ENCODE measurements around the gene GLMP. TPM values are rescaled to one million over a fixed set of nuclear protein-coding genes. Genes with fewer than 3 reads are reported as not detected.

Gene GLMP
- polyA plus RNA-seq, 3 donors: 48.9 to 55.1 (median 54.5) TPM

- no peak for DNase-seq (ENCODE audit: low read depth in 3 of 3, low spot score in 2 of 3)
Observed at GRCh38 chr1:156253634-156254033, 41.8 kb downstream of the GLMP start.

- no peak for DNase-seq (ENCODE audit: low read depth in 3 of 3, low spot score in 2 of 3)
Observed at GRCh38 chr1:156251527-156251926, 44.0 kb downstream of the GLMP start.

DNA sequence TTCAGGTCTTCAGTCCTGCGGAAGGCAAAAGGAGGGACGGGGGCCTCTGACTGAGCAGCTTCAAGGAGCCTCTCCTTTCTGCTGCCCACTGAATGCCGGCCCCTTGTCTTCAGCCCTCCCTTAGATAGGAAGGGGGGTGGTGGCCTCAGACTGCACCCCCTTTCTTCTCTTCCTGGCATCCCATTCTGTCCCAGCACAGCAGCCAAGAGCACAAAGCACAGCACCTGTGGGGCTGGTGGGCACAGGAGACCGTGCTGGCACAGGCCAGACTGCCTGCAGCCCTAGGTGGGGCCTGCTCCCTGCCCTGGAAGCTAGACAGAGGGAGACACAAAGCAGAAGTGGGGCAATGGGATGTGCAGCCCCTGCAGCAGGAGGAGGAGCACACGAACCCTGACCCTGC lies 45.9 kb downstream of the GLMP start:
- DNase-seq (ENCODE audit: low read depth in 3 of 3, low spot score in 2 of 3): no peak

DNA sequence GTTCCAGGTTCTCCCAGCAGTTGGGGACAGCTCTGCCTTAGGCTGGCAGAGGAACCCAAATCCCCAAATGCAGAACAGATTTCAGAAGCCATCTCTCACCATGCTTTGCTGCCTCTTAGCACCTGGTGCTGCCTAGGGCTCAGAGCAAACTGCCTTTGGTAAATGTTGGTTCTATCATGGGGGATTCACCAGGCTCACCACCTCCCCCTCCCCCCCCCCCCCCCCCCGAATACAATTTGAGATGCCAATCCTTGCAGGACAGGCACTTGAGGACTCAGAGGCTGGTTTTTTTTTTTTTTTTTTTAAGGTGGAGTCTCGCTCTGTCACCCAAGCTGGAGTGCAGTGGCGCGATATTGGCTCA lies 47.2 kb downstream of the GLMP start:
- no peak for DNase-seq (ENCODE audit: low read depth in 3 of 3, low spot score in 2 of 3)

DNA sequence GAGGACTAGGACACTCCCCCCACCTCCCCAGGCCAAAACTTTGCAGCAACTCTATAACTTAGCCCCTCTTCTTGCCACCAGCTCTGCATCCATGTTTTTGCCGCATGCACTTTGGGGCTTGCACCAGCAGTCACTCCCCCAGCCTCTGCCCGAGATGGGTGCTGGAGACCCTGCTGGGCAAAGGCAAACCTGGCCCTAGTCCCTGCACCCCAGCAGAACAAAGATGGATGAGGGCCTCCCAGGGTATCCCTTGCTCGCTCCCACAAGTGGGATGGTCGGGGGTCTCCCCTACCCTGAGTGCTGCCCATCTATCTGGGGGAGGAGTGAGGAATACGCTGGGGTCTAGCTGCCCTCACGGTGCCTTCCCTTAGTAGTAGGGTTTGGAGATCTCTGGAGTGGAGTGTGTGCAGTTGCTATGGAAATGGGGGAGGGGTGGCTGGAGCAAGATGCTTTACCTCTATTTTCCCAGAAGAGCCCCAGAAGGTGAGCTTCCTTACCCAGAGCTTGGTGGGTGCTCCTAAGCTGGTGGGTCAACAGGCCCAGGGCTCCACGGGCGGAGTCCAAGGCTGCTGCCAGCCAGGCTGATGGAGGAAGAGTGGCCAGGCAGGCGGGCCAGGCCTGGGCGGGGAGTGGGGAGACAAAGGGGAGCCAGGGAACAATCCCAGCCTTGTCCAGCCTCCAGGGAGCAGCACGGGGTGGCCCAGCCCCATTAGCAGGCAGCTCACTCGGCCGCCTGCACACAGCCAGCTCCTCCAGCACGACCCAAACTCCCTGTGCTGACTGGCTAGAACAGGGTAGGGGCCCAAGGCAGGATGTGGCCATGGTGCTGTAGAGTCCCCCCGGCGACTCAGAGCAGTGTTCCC lies 47.8 kb downstream of the GLMP start, which contains the start of gene PAQR6:
Gene PAQR6 (minus strand): TSS at position 597 of the 863 bp plus-strand sequence. CDS start 1,325 bp downstream, outside the sequence.
- DNase-seq (ENCODE audit: low read depth in 3 of 3, low spot score in 2 of 3): no peak

DNA sequence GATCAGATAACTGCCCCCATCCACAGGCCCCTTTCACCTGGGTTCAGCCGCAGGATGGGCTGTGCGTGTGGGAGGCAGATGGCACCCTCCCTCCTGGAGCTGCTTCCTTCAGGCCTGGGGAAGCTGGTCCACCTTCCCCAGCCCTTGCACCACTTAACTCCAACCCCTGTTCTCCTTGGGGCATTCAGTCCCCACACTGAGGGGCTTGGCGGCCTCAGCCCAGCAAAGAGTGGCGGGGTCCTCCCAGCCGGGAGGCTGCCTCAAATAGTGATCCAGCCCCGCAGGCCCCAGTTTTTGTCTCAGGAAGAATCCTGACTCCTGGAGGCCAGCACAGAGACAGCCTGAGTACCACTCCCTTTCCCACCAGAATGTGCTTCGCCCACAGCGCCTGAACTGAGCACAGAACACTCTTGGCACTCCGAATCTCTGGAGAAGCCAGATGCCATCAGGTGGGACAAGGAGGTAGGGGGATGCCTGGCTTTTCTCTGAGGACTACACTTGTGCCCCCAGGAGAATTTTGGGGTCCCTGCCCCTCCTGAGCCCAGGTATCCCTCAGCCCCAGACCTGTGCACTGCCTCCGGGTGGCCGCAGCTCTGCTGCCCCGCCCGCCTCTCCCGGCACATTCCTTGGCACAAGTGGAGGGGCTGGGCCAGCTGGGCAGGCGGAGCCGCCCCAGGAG lies 48.6 kb downstream of the GLMP start:
- no peak for DNase-seq (ENCODE audit: low read depth in 3 of 3, low spot score in 2 of 3)

- no peak for DNase-seq (ENCODE audit: low read depth in 3 of 3, low spot score in 2 of 3)
Observed at GRCh38 chr1:156246241-156246780, 49.2 kb downstream of the GLMP start.

GRCh38 chr1:156245451-156246232 lies 49.8 kb downstream of the GLMP start:
- no peak for DNase-seq (ENCODE audit: low read depth in 3 of 3, low spot score in 2 of 3)

DNA sequence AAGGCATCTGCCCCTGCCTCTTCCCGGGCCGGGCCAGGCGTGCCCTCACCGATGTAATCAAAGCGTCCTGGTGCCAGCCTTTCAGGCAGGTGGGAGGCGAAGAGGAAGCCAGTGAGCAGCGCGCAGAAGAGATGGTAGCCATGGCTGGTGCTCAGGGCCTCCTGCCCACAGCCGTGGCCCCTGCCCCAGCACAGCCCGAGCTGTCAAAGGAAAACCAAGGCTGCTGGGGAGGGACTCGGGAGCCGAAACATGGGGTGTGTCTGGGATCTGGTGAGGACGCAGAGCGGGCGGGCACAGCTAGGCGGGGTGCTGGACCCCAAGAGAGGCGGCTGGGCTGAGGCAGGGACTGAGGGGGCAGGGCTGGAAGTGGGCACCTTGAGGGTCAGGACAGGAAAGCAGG lies 50.8 kb downstream of the GLMP start:
- no peak for DNase-seq (ENCODE audit: low read depth in 3 of 3, low spot score in 2 of 3)

DNA sequence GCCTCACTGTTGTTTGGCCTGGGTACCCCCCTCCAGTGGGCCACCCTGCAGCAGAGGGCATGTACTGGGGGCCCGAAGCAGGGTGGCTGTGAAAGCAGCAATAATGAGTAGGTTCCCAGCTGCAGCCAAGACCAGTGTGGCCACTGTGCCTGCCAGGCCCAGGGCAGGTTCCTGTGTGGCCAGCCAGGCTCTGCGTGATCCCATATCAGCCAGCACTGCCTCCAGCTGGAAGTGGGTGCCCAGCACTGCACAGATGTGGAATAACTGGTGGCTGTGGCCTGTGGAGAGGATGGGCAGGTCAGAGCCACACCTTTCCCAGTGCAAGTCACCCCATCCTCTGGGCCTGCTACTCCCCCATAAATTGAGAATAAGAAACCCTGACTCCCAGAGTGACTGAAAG lies 51.4 kb downstream of the GLMP start:
- DNase-seq (ENCODE audit: low read depth in 3 of 3, low spot score in 2 of 3): no peak

GRCh38 chr1:156242738-156243137 lies 52.7 kb downstream of the GLMP start:
- no peak for DNase-seq (ENCODE audit: low read depth in 3 of 3, low spot score in 2 of 3)

Other genes with a start within 250 kb of the GLMP start
- gene UBQLN4, start 241.9 kb downstream of the GLMP start, polyA plus RNA-seq (ENCODE audit: insufficient read length in 3 of 3): 10 to 100 TPM; 47.6 to 53.0 (median 49.8) TPM
- gene LAMTOR2, start 240.9 kb downstream of the GLMP start, polyA plus RNA-seq (ENCODE audit: insufficient read length in 3 of 3): 10 to 100 TPM; 52.4 to 58.7 (median 55.7) TPM
- gene RAB25, start 234.5 kb downstream of the GLMP start, polyA plus RNA-seq (ENCODE audit: insufficient read length in 3 of 3): 10 to 100 TPM; 48.2 to 62.7 (median 54.4) TPM
- 10 to 100 TPM; 42.6 to 44.5 (median 44.2) TPM for gene MEX3A, start 213.2 kb downstream of the GLMP start, polyA plus RNA-seq (ENCODE audit: insufficient read length in 3 of 3)
- 10 to 100 TPM; 71.7 to 83.8 (median 82.5) TPM for gene LMNA, start 181.0 kb downstream of the GLMP start, polyA plus RNA-seq (ENCODE audit: insufficient read length in 3 of 3)
- gene SEMA4A, start 142.1 kb downstream of the GLMP start, polyA plus RNA-seq (ENCODE audit: insufficient read length in 3 of 3): 10 to 100 TPM; 14.8 to 19.9 (median 18.3) TPM
- gene SLC25A44, start 101.6 kb downstream of the GLMP start, polyA plus RNA-seq (ENCODE audit: insufficient read length in 3 of 3): 10 to 100 TPM; 28.8 to 31.0 (median 30.0) TPM
- 10 to 100 TPM; 77.2 to 85.1 (median 81.0) TPM for gene PMF1, start 82.7 kb downstream of the GLMP start, polyA plus RNA-seq (ENCODE audit: insufficient read length in 3 of 3)
- 1 to 10 TPM; 1.1 to 1.5 (median 1.3) TPM for gene BGLAP, start 53.5 kb downstream of the GLMP start, polyA plus RNA-seq (ENCODE audit: insufficient read length in 3 of 3)
- 1 to 10 TPM; 3.0 to 4.4 (median 3.0) TPM for gene PAQR6, start 47.6 kb downstream of the GLMP start, polyA plus RNA-seq (ENCODE audit: insufficient read length in 3 of 3)
- 10 to 100 TPM; 55.0 to 58.3 (median 57.6) TPM for gene SMG5, start 12.9 kb downstream of the GLMP start, polyA plus RNA-seq (ENCODE audit: insufficient read length in 3 of 3)
- 1 to 10 TPM; 4.1 to 4.8 (median 4.8) TPM for gene TMEM79, start 11.4 kb downstream of the GLMP start, polyA plus RNA-seq (ENCODE audit: insufficient read length in 3 of 3)
- gene VHLL, start 3.6 kb upstream of the GLMP start, polyA plus RNA-seq (ENCODE audit: insufficient read length in 3 of 3): not detected
- gene CCT3, start 42.6 kb upstream of the GLMP start, polyA plus RNA-seq (ENCODE audit: insufficient read length in 3 of 3): 100 to 1,000 TPM; 386 to 411 (median 410) TPM
- gene TSACC, start 42.8 kb upstream of the GLMP start, polyA plus RNA-seq (ENCODE audit: insufficient read length in 3 of 3): under 1 TPM; 0.50 to 0.83 (median 0.69) TPM
- gene RHBG, start 73.5 kb upstream of the GLMP start, polyA plus RNA-seq (ENCODE audit: insufficient read length in 3 of 3): 10 to 100 TPM in 2 of 3 donors, 1 to 10 TPM in 1; 8.7 to 12.3 (median 10.7) TPM
- gene MEF2D, start 205.1 kb upstream of the GLMP start, polyA plus RNA-seq (ENCODE audit: insufficient read length in 3 of 3): 10 to 100 TPM; 18.4 to 21.2 (median 19.6) TPM